ENCODE measurements around the gene HOXD10. TPM values are rescaled to one million over a fixed set of nuclear protein-coding genes. Genes with fewer than 3 reads are reported as not detected.

HOXD10 gene
- total RNA-seq, 1 experiment from 2014 or later: 4.8 TPM

- H3K36me3 ChIP-seq: no peaks in the 10 kb centered on the region
- peaks cover 83% of the 10 kb centered on the region for H3K27me3 ChIP-seq
- H3K4me3 ChIP-seq: peak overlapping the region; percentile 40
- DNase-seq: peak; percentile 75
- peaks cover 11% of the 10 kb centered on the region for H3K9me3 ChIP-seq
Observed at GRCh38 chr2:176080540-176081375, 35.8 kb upstream of the HOXD10 start.

GRCh38 chr2:176081376-176081836 is 35.2 kb upstream of the HOXD10 start:
- Histone ChIP-seq H3K27me3 (peaks cover 89% of the 10 kb centered on the region), H3K36me3 (no peaks in the 10 kb centered on the region), H3K4me3 (no peak overlapping the region), H3K9me3 (peaks cover 11% of the 10 kb centered on the region)
- DNase-seq: no peak

GRCh38 chr2:176081837-176082524 is 34.6 kb upstream of the HOXD10 start:
- DNase-seq: no peak
- Histone ChIP-seq H3K27me3 (peaks cover 85% of the 10 kb centered on the region), H3K36me3 (no peaks in the 10 kb centered on the region), H3K9me3 (peaks cover 11% of the 10 kb centered on the region), H3K4me3 (no peak overlapping the region)

GRCh38 chr2:176082525-176082823 is 34.1 kb upstream of the HOXD10 start:
- Histone ChIP-seq H3K27me3 (peaks cover 80% of the 10 kb centered on the region), H3K9me3 (peaks cover 11% of the 10 kb centered on the region), H3K36me3 (no peaks in the 10 kb centered on the region), H3K4me3 (no peak overlapping the region)
- no peak for DNase-seq

GRCh38 chr2:176082824-176083751 is 33.5 kb upstream of the HOXD10 start:
- peaks cover 11% of the 10 kb centered on the region for H3K9me3 ChIP-seq

GRCh38 chr2:176083796-176084261 is 32.7 kb upstream of the HOXD10 start, which contains the start of gene EVX2:
TSS of gene EVX2 (minus strand) at chr2:176083962. CDS start at chr2:176083776, 186 bp downstream.
- Histone ChIP-seq H3K27me3 (peaks cover 69% of the 10 kb centered on the region), H3K36me3 (no peaks in the 10 kb centered on the region), H3K4me3 (no peak within 1 kb of the TSS), H3K9me3 (peaks cover 11% of the 10 kb centered on the region)
- DNase-seq: no peak

More at GRCh38 chr2:176082824-176083751, 33.5 kb upstream of the HOXD10 start:
- Histone ChIP-seq H3K4me3 (no peak overlapping the region), H3K36me3 (no peaks in the 10 kb centered on the region), H3K27me3 (peaks cover 74% of the 10 kb centered on the region)
- DNase-seq: no peak

- DNase-seq: no peak
- Histone ChIP-seq H3K36me3 (no peaks in the 10 kb centered on the region), H3K9me3 (peaks cover 11% of the 10 kb centered on the region), H3K27me3 (peaks cover 66% of the 10 kb centered on the region), H3K4me3 (no peak overlapping the region)
Observed at GRCh38 chr2:176084611-176085119, 31.9 kb upstream of the HOXD10 start.

- DNase-seq: no peak
- Histone ChIP-seq H3K36me3 (no peaks in the 10 kb centered on the region), H3K27me3 (peaks cover 72% of the 10 kb centered on the region), H3K4me3 (no peak overlapping the region; the same call in 1 of the 2 replicates), H3K9me3 (peaks cover 11% of the 10 kb centered on the region)
Observed at GRCh38 chr2:176085120-176085788, 31.3 kb upstream of the HOXD10 start.

- DNase-seq: no peak
- no peaks in the 10 kb centered on the region for H3K36me3 ChIP-seq
- peaks cover 66% of the 10 kb centered on the region for H3K27me3 ChIP-seq
- H3K4me3 ChIP-seq: peak overlapping the region; percentile 18
- H3K9me3 ChIP-seq: peaks cover 8% of the 10 kb centered on the region
Observed at GRCh38 chr2:176085861-176086771, 30.5 kb upstream of the HOXD10 start.

GRCh38 chr2:176087330-176088047 is 29.1 kb upstream of the HOXD10 start:
- Histone ChIP-seq H3K36me3 (no peaks in the 10 kb centered on the region), H3K9me3 (no peaks in the 10 kb centered on the region), H3K27me3 (peaks cover 52% of the 10 kb centered on the region), H3K4me3 (no peak overlapping the region)
- DNase-seq: no peak

GRCh38 chr2:176088048-176088936 is 28.3 kb upstream of the HOXD10 start:
- peak overlapping the region; percentile 30 for H3K4me3 ChIP-seq
- peak; percentile 58 for DNase-seq
- H3K27me3 ChIP-seq: peaks cover 44% of the 10 kb centered on the region
- no peaks in the 10 kb centered on the region for H3K36me3 ChIP-seq
- no peaks in the 10 kb centered on the region for H3K9me3 ChIP-seq

- Histone ChIP-seq H3K36me3 (no peaks in the 10 kb centered on the region), H3K9me3 (no peaks in the 10 kb centered on the region), H3K4me3 (no peak overlapping the region), H3K27me3 (peaks cover 35% of the 10 kb centered on the region)
- no peak for DNase-seq
Observed at GRCh38 chr2:176088937-176089842, 27.4 kb upstream of the HOXD10 start.
